HepG2 (cell line): ENCODE measurements around the gene EHBP1. TPM values are rescaled to one million over a fixed set of nuclear protein-coding genes. Genes with fewer than 3 reads are reported as not detected.

ENCODE experiments used
- ARID2 ChIP-seq: sonication (generic); formaldehyde crosslinking; IDR thresholded peaks from 2 replicates; pipeline ENCODE4 v1.8.1; 2022; ENCODE audit warnings: mild to moderate bottlenecking, missing genetic modification reagents, borderline replicate concordance
- ARNT2 ChIP-seq: sonication (generic); formaldehyde crosslinking; IDR thresholded peaks from 2 replicates; pipeline ENCODE4 v1.8.0; 2022; ENCODE audit warnings: mild to moderate bottlenecking, low read depth, missing genetic modification reagents, moderate library complexity
- BHLHE40 ChIP-seq: IDR thresholded peaks from 2 replicates; pipeline ENCODE4 v1.6.1; 2011; ENCODE audit warnings: low read length, improper control_type of control experiment
- CBX2 ChIP-seq, 2 experiments: fragments of 200-600 bp in 1 of 2; sonication (generic); formaldehyde crosslinking in 1 of 2; IDR thresholded peaks; 2 replicates each; pipeline versions ENCODE4 v1.7.0 to v1.8.1; 2018 to 2022; ENCODE audit warnings: low read depth in 2 of 2, low read length in 1 of 2, mild to moderate bottlenecking in 1 of 2, missing genetic modification reagents in 1 of 2
- FOXA1 ChIP-seq, 2 experiments: fragments of 450-650 bp in 1 of 2; sonication (generic) in 1 of 2; formaldehyde crosslinking in 1 of 2; IDR thresholded peaks; 2 replicates each; pipeline versions ENCODE4 v1.4.0 to v1.6.1; 2016 to 2020; ENCODE audit warnings: missing genetic modification reagents in 1 of 2
- GPBP1L1 ChIP-seq: sonication (generic); formaldehyde crosslinking; IDR thresholded peaks from 2 replicates; pipeline ENCODE4 v1.5.0; 2020; ENCODE audit warnings: mild to moderate bottlenecking, missing genetic modification reagents
- GPN1 ChIP-seq: sonication (generic); formaldehyde crosslinking; IDR thresholded peaks from 2 replicates; pipeline ENCODE4 v1.5.1; 2020; ENCODE audit warnings: missing genetic modification reagents, borderline replicate concordance
- HIVEP1 ChIP-seq: sonication (generic); formaldehyde crosslinking; IDR thresholded peaks from 2 replicates; pipeline ENCODE4 v1.4.0; 2020; ENCODE audit warnings: mild to moderate bottlenecking, missing genetic modification reagents
- MTF2 ChIP-seq: sonication (generic); formaldehyde crosslinking; IDR thresholded peaks from 2 replicates; pipeline ENCODE4 v1.5.0; 2020; ENCODE audit warnings: missing genetic modification reagents, borderline replicate concordance
- MXD1 ChIP-seq: sonication (generic); formaldehyde crosslinking; IDR thresholded peaks from 2 replicates; pipeline ENCODE4 v1.4.0; 2020; ENCODE audit warnings: mild to moderate bottlenecking, missing genetic modification reagents
- NFE2 ChIP-seq: sonication (generic); formaldehyde crosslinking; IDR thresholded peaks from 2 replicates; pipeline ENCODE4 v1.4.0; 2020; ENCODE audit warnings: missing genetic modification reagents
- NFYB ChIP-seq: sonication (generic); formaldehyde crosslinking; IDR thresholded peaks from 2 replicates; pipeline ENCODE4 v1.4.0; 2020; ENCODE audit warnings: missing genetic modification reagents
- PATZ1 ChIP-seq: sonication (generic); formaldehyde crosslinking; IDR thresholded peaks from 2 replicates; pipeline ENCODE4 v1.4.0; 2020; ENCODE audit warnings: missing genetic modification reagents
- RAD21 ChIP-seq: fragments of 450-650 bp; formaldehyde crosslinking; IDR thresholded peaks from 2 replicates; pipeline ENCODE4 v1.5.0; 2020; ENCODE audit warnings: mild to moderate bottlenecking
- REL ChIP-seq: sonication (generic); formaldehyde crosslinking; conservative IDR thresholded peaks from 2 replicates; pipeline ENCODE4 v1.8.0; 2022; ENCODE audit warnings: mild to moderate bottlenecking, missing genetic modification reagents, moderate library complexity
- SALL2 ChIP-seq: sonication (generic); formaldehyde crosslinking; IDR thresholded peaks from 2 replicates; pipeline ENCODE4 v1.8.1; 2023; ENCODE audit warnings: mild to moderate bottlenecking, missing genetic modification reagents, inconsistent platforms
- SP1 ChIP-seq, 2 experiments: fragments of 450-650 bp in 1 of 2; sonication (generic) in 1 of 2; formaldehyde crosslinking in 1 of 2; IDR thresholded peaks; 2 replicates each; pipeline versions ENCODE4 v1.4.0 to v1.6.1; 2016 to 2020; ENCODE audit warnings: missing genetic modification reagents in 1 of 2
- SRF ChIP-seq: IDR thresholded peaks from 2 replicates; pipeline ENCODE4 v1.6.1; 2011; ENCODE audit warnings: mild to moderate bottlenecking, low read depth, low read length, moderate library complexity
- ZFAT ChIP-seq: sonication (generic); formaldehyde crosslinking; conservative IDR thresholded peaks from 2 replicates; pipeline ENCODE4 v1.8.1; 2023; ENCODE audit warnings: missing genetic modification reagents, inconsistent platforms
- ZNF136 ChIP-seq: sonication (generic); formaldehyde crosslinking; IDR thresholded peaks from 2 replicates; pipeline ENCODE4 v1.8.1; 2022; ENCODE audit warnings: low read depth, mild to moderate bottlenecking, moderate library complexity, missing genetic modification reagents
- ZNF329 ChIP-seq: sonication (generic); formaldehyde crosslinking; IDR thresholded peaks from 2 replicates; pipeline ENCODE4 v1.9.0; 2021; ENCODE audit warnings: low read depth, mild to moderate bottlenecking, missing genetic modification reagents
- ZNF563 ChIP-seq: sonication (generic); formaldehyde crosslinking; IDR thresholded peaks from 2 replicates; pipeline ENCODE4 v1.8.0; 2022; ENCODE audit warnings: mild to moderate bottlenecking, moderate library complexity, missing genetic modification reagents
- ZNF7 ChIP-seq: IDR thresholded peaks from 2 replicates; pipeline ENCODE4 v1.6.1; 2016; ENCODE audit warnings: missing biosample characterization, missing genetic modification reagents
- ZNF766 ChIP-seq: sonication (generic); formaldehyde crosslinking; IDR thresholded peaks from 2 replicates; pipeline ENCODE4 v1.5.0; 2020; ENCODE audit warnings: missing genetic modification reagents, borderline replicate concordance
- ZNF850 ChIP-seq: sonication (generic); formaldehyde crosslinking; conservative IDR thresholded peaks from 2 replicates; pipeline ENCODE4 v1.9.0; 2021; ENCODE audit warnings: mild to moderate bottlenecking, missing genetic modification reagents
- polyA plus RNA-seq, 8 experiments: library from polyadenylated mRNA; depleted of rRNA in 3 of 8; stranded (reverse) in 7 of 8; unstranded in 1 of 8; fragments of >200 nt; fragmentation: Illumina TruSeq in 4 of 8; extraction: Trizol in 4 of 8; gene quantifications; 2 replicates each; pipeline versions ENCODE4 v1.2.1 to v1.2.3, GENCODE V29; 2011 to 2016; ENCODE audit warnings: low read depth in 4 of 8, missing spikeins in 1 of 8, mixed read lengths in 1 of 8; ENCODE audit not compliant: insufficient read depth in 1 of 8
- total RNA-seq, 5 experiments: library from RNA; depleted of rRNA; stranded (reverse); fragments of >200 nt; fragmentation: Illumina TruSeq; extraction: Trizol; gene quantifications; 2 replicates each; pipeline ENCODE4 v1.2.3, GENCODE V29; 2016; ENCODE audit warnings: low read depth in 1 of 5
- TF ChIP-seq, protein P1 (sequence below): sonication (generic); formaldehyde crosslinking; IDR thresholded peaks from 2 replicates; pipeline ENCODE4 v1.5.0; 2020; ENCODE audit warnings: missing genetic modification reagents, mild to moderate bottlenecking, borderline replicate concordance

The EHBP1 gene
- total and polyA plus RNA-seq, 2 of the 13 experiments (the other 11 are each of a cell fraction or from before 2014, with no cell fraction given), result 93.5 to 146 TPM

GRCh38 chr2:63050334-63051041, 345.0 kb downstream of the EHBP1 start, which contains the start of gene OTX1 (continued):
- TF ChIP-seq ZNF136, result 0 out of 2 replicates have a peak, but pooled peaks have one; percentile 72
- no peak for TF ChIP-seq FOXA1 (IDR thresholded peaks at IDR 0.05)
- TF ChIP-seq FOXA1 (CRISPR knock-in tag; IDR thresholded peaks at IDR 0.05), result no peak
- TF ChIP-seq GPBP1L1, result no peak
- TF ChIP-seq SALL2 (CRISPR knock-in tag), result 0 out of 2 replicates have a peak, but pooled peaks have one; percentile 23
- no peak for TF ChIP-seq SP1 (IDR thresholded peaks at IDR 0.05)
- peak; percentile 58; the same call in 1 of the 2 replicates for TF ChIP-seq SP1 (CRISPR knock-in tag; IDR thresholded peaks at IDR 0.05)
- TF ChIP-seq MXD1 (CRISPR knock-in tag), result peak; percentile 72; the same call in 1 of the 2 replicates
- 0 out of 2 replicates have a peak, but pooled peaks have one; percentile 29 for TF ChIP-seq ZNF850
- peak; percentile 89 for TF ChIP-seq NFYB
- no peak for TF ChIP-seq GPN1 (CRISPR knock-in tag)
- TF ChIP-seq CBX2 (IDR thresholded peaks at IDR 0.05; ENCODE audit: low read depth, low read length), result no peak
- no peak for TF ChIP-seq CBX2 (CRISPR knock-in tag; IDR thresholded peaks at IDR 0.05; ENCODE audit: low read depth)
- no peak for TF ChIP-seq HIVEP1 (CRISPR knock-in tag)
- peak; percentile 77 for TF ChIP-seq RAD21 (CRISPR knock-in tag)
- TF ChIP-seq PATZ1 (CRISPR knock-in tag), result peak; percentile 92
- TF ChIP-seq ZNF766, result no peak
- 0 out of 2 replicates have a peak, but pooled peaks have one; percentile 51 for TF ChIP-seq REL (CRISPR knock-in tag)
- TF ChIP-seq ZNF7 (CRISPR knock-in tag), result no peak
- TF ChIP-seq ZFAT (CRISPR knock-in tag), result no peak
- TF ChIP-seq SRF, result no peak
- TF ChIP-seq, protein P1, sequence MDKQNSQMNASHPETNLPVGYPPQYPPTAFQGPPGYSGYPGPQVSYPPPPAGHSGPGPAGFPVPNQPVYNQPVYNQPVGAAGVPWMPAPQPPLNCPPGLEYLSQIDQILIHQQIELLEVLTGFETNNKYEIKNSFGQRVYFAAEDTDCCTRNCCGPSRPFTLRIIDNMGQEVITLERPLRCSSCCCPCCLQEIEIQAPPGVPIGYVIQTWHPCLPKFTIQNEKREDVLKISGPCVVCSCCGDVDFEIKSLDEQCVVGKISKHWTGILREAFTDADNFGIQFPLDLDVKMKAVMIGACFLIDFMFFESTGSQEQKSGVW (CRISPR knock-in tag), result no peak
- TF ChIP-seq ZNF329 (CRISPR knock-in tag), result peak; percentile 36; the same call in 1 of the 2 replicates
- TF ChIP-seq NFE2 (CRISPR knock-in tag), result no peak
- TF ChIP-seq ARID2 (CRISPR knock-in tag), result no peak
- TF ChIP-seq ZNF563 (CRISPR knock-in tag), result peak; percentile 92
- no peak for TF ChIP-seq BHLHE40
- TF ChIP-seq ARNT2 (CRISPR knock-in tag), result peak; percentile 49
- peak; percentile 74; the same call in 1 of the 2 replicates for TF ChIP-seq MTF2 (CRISPR knock-in tag)
